Measurements from ENCODE around the gene HAND1. TPM values are rescaled to one million over a fixed set of nuclear protein-coding genes. Genes with fewer than 3 reads are reported as not detected.

The HAND1 gene
- polyA plus RNA-seq, 1 experiment, result not detected

- TF ChIP-seq CTCF (IDR thresholded peaks at IDR 0.05; ENCODE audit: low read depth, low read length), result no peak
- Histone ChIP-seq H3K27me3 (ENCODE audit: control insufficient read depth, insufficient read depth, low read length) (peaks cover 96% of the 10 kb centered on the region), H3K9me3 (ENCODE audit: control insufficient read depth, insufficient read depth, low read length) (peaks cover 7% of the 10 kb centered on the region; the same call in 1 of the 2 replicates), H3K27ac (ENCODE audit: low read depth, low read length) (no peak overlapping the region), H3K4me3 (ENCODE audit: low read depth, low read length) (no peak overlapping the region)
- CTCF ChIA-PET, result interaction anchor here (0.6 to 1.5 kb wide), 4 partner anchors 47 to 402 kb away, joined by 3 to 4 read pairs (median 3); no protein-coding TSS in a partner anchor
- POLR2A ChIA-PET, result interaction anchor here (0.7 kb wide), 1 partner anchor 399 kb away, joined by 3 read pairs; no protein-coding TSS in a partner anchor
- no peak for DNase-seq (ENCODE audit: low read depth, low spot score)
Observed at GRCh38 chr5:154473581-154474283, 4.3 kb downstream of the HAND1 start.

GRCh38 chr5:154472871-154473580 is 5.0 kb downstream of the HAND1 start:
- peaks cover 7% of the 10 kb centered on the region; the same call in 1 of the 2 replicates for H3K9me3 ChIP-seq (ENCODE audit: control insufficient read depth, insufficient read depth, low read length)
- ChIA-PET POLR2A (interaction anchor here (0.7 kb wide), 1 partner anchor 398 kb away, joined by 3 read pairs; no protein-coding TSS in a partner anchor), CTCF (interaction anchor here (0.6 to 1.5 kb wide), 4 partner anchors 48 to 401 kb away, joined by 3 to 4 read pairs (median 3); no protein-coding TSS in a partner anchor)
- H3K4me3 ChIP-seq (ENCODE audit: low read depth, low read length), result no peak overlapping the region
- H3K27ac ChIP-seq (ENCODE audit: low read depth, low read length), result no peak overlapping the region
- TF ChIP-seq CTCF (IDR thresholded peaks at IDR 0.05; ENCODE audit: low read depth, low read length), result no peak
- H3K27me3 ChIP-seq (ENCODE audit: control insufficient read depth, insufficient read depth, low read length), result peaks cover 89% of the 10 kb centered on the region
- no peak for DNase-seq (ENCODE audit: low read depth, low spot score)

GRCh38 chr5:154470947-154471870 is 6.8 kb downstream of the HAND1 start:
- ChIA-PET POLR2A (no interaction called here), CTCF (interaction anchor here (0.8 to 1.1 kb wide), 2 partner anchors 139 to 168 kb away, joined by 3 read pairs; no protein-coding TSS in a partner anchor)
- H3K27me3 ChIP-seq (ENCODE audit: control insufficient read depth, insufficient read depth, low read length), result peaks cover 72% of the 10 kb centered on the region

GRCh38 chr5:154470137-154470536 is 7.9 kb downstream of the HAND1 start:
- ChIA-PET POLR2A (no interaction called here), CTCF (interaction anchor here (0.7 to 1.1 kb wide), 4 partner anchors 140 to 398 kb away, joined by 3 to 5 read pairs (median 4); no protein-coding TSS in a partner anchor)
- Histone ChIP-seq H3K9me3 (ENCODE audit: control insufficient read depth, insufficient read depth, low read length) (peaks cover 4% of the 10 kb centered on the region; the same call in 1 of the 2 replicates), H3K4me3 (ENCODE audit: low read depth, low read length) (no peak overlapping the region), H3K27me3 (ENCODE audit: control insufficient read depth, insufficient read depth, low read length) (peaks cover 61% of the 10 kb centered on the region), H3K27ac (ENCODE audit: low read depth, low read length) (no peak overlapping the region)
- no peak for DNase-seq (ENCODE audit: low read depth, low spot score)
- TF ChIP-seq CTCF (IDR thresholded peaks at IDR 0.05; ENCODE audit: low read depth, low read length), result no peak

More at GRCh38 chr5:154470947-154471870, 6.8 kb downstream of the HAND1 start:
- no peak for DNase-seq (ENCODE audit: low read depth, low spot score)
- TF ChIP-seq CTCF (IDR thresholded peaks at IDR 0.05; ENCODE audit: low read depth, low read length), result no peak
- Histone ChIP-seq H3K4me3 (ENCODE audit: low read depth, low read length) (no peak overlapping the region), H3K9me3 (ENCODE audit: control insufficient read depth, insufficient read depth, low read length) (peaks cover 7% of the 10 kb centered on the region; the same call in 1 of the 2 replicates), H3K27ac (ENCODE audit: low read depth, low read length) (no peak overlapping the region)
